AG09309 (cell line): Measurements from ENCODE around the gene BLTP3B.
A peak's percentile ranks its signal among the peaks of the same experiment; 100 is the strongest.

Experiments
- DNase-seq: peaks from one replicate; pipeline ENCODE4 v3.0.0-alpha.2; 2010; ENCODE audit warnings: low read depth
- H3K4me3 ChIP-seq: 2 replicates; pipeline ENCODE4 v1.5.1; 2011; ENCODE audit warnings: mild to moderate bottlenecking, low read depth, low read length, moderate library complexity; ENCODE audit not compliant: control insufficient read depth
- CTCF ChIP-seq: IDR thresholded peaks from 2 replicates; pipeline ENCODE4 v1.5.1; 2011; ENCODE audit warnings: mild to moderate bottlenecking, low read depth, low read length, inconsistent platforms; ENCODE audit not compliant: insufficient read depth, control insufficient read depth; ENCODE audit errors: missing control alignments

BLTP3B gene

GRCh38 chr12:100120355-100120754, 22.3 kb downstream of the BLTP3B start:
- no peak for TF ChIP-seq CTCF
- DNase-seq: no peak

GRCh38 chr12:100115291-100115690, 27.4 kb downstream of the BLTP3B start:
- DNase-seq: no peak
- TF ChIP-seq CTCF: no peak
- no peak overlapping the region for H3K4me3 ChIP-seq

More at GRCh38 chr12:100120355-100120754, 22.3 kb downstream of the BLTP3B start:
- H3K4me3 ChIP-seq: no peak overlapping the region

GRCh38 chr12:100114574-100114973, 28.1 kb downstream of the BLTP3B start:
- no peak overlapping the region for H3K4me3 ChIP-seq
- no peak for TF ChIP-seq CTCF
- peak; percentile 13 for DNase-seq

GRCh38 chr12:100110276-100110675, 32.4 kb downstream of the BLTP3B start:
- H3K4me3 ChIP-seq: no peak overlapping the region
- no peak for DNase-seq
- no peak for TF ChIP-seq CTCF

GRCh38 chr12:100106861-100107260, 35.8 kb downstream of the BLTP3B start:
- H3K4me3 ChIP-seq: no peak overlapping the region
- DNase-seq: no peak
- no peak for TF ChIP-seq CTCF

GRCh38 chr12:100105661-100106060, 37.0 kb downstream of the BLTP3B start:
- no peak overlapping the region for H3K4me3 ChIP-seq
- DNase-seq: no peak
- TF ChIP-seq CTCF: no peak

GRCh38 chr12:100101000-100101399, 41.7 kb downstream of the BLTP3B start:
- DNase-seq: no peak
- no peak for TF ChIP-seq CTCF
- no peak overlapping the region for H3K4me3 ChIP-seq
